Ishikawa (cell line): ENCODE results near the gene DNAJC2.

Experiments
- CEBPB ChIP-seq: IDR thresholded peaks from 2 replicates; pipeline ENCODE4 v1.6.1; 2012
- CREB1 ChIP-seq: IDR thresholded peaks from 2 replicates; pipeline ENCODE4 v1.6.1; 2012; ENCODE audit warnings: low read depth
- EGR1 ChIP-seq: IDR thresholded peaks from 2 replicates; pipeline ENCODE4 v1.6.1; 2012
- EP300 ChIP-seq: IDR thresholded peaks from 2 replicates; pipeline ENCODE4 v1.6.1; 2012; ENCODE audit warnings: borderline replicate concordance
- FOXM1 ChIP-seq: IDR thresholded peaks from 2 replicates; pipeline ENCODE4 v1.6.1; 2012; ENCODE audit warnings: low read depth, borderline replicate concordance
- NFIC ChIP-seq: IDR thresholded peaks from 2 replicates; pipeline ENCODE4 v1.6.1; 2012
- RAD21 ChIP-seq: IDR thresholded peaks from 2 replicates; pipeline ENCODE4 v1.6.1; 2012; ENCODE audit warnings: low read depth
- TAF1 ChIP-seq: IDR thresholded peaks from 2 replicates; pipeline ENCODE4 v1.6.1; 2012; ENCODE audit warnings: low read depth, mild to moderate bottlenecking
- TCF12 ChIP-seq: IDR thresholded peaks from 2 replicates; pipeline ENCODE4 v1.6.1; 2012; ENCODE audit warnings: low read depth
- TEAD4 ChIP-seq: IDR thresholded peaks from 2 replicates; pipeline ENCODE4 v1.6.1; 2012
- YY1 ChIP-seq: IDR thresholded peaks from 2 replicates; pipeline ENCODE4 v1.6.1; 2012; ENCODE audit warnings: low read depth
- ZBTB7A ChIP-seq: IDR thresholded peaks from 2 replicates; pipeline ENCODE4 v1.6.1; 2012; ENCODE audit warnings: low read depth
- TF ChIP-seq, protein P1 (sequence below): IDR thresholded peaks from 2 replicates; pipeline ENCODE4 v1.6.1; 2012
- TF ChIP-seq, protein P2 (sequence below): IDR thresholded peaks from 2 replicates; pipeline ENCODE4 v1.6.1; 2012
- TF ChIP-seq, protein P3 (sequence below): IDR thresholded peaks from 2 replicates; pipeline ENCODE4 v1.6.1; 2012; ENCODE audit warnings: low read depth, mild to moderate bottlenecking

DNAJC2 gene

DNA sequence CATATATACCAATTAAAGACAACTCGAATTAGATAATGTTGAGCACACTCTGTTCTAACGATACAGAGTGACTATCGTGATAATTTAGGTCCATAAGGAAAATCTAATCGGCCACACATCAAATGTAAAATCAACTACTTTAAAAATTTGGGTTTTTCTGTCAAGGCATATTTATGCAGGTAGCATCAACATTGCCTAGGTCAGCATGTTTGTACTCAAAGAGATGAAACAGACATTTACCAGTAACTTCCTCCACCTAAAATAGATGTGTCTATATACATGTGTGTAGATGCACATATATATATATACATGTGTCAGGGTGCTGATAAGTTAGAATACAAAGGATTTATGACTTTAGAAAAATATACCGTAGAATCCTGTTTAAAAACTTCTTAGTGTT, 24.9 kb upstream of the DNAJC2 start:
- TF ChIP-seq TAF1: no peak
- TF ChIP-seq CREB1: no peak
- no peak for TF ChIP-seq RAD21
- TF ChIP-seq, protein P1, sequence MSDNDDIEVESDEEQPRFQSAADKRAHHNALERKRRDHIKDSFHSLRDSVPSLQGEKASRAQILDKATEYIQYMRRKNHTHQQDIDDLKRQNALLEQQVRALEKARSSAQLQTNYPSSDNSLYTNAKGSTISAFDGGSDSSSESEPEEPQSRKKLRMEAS: no peak
- no peak for TF ChIP-seq FOXM1
- TF ChIP-seq, protein P2, sequence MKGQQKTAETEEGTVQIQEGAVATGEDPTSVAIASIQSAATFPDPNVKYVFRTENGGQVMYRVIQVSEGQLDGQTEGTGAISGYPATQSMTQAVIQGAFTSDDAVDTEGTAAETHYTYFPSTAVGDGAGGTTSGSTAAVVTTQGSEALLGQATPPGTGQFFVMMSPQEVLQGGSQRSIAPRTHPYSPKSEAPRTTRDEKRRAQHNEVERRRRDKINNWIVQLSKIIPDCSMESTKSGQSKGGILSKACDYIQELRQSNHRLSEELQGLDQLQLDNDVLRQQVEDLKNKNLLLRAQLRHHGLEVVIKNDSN: no peak
- no peak for TF ChIP-seq EP300
- no peak for TF ChIP-seq TCF12
- TF ChIP-seq ZBTB7A: no peak
- TF ChIP-seq EGR1: no peak
- no peak for TF ChIP-seq NFIC
- TF ChIP-seq, protein P3, sequence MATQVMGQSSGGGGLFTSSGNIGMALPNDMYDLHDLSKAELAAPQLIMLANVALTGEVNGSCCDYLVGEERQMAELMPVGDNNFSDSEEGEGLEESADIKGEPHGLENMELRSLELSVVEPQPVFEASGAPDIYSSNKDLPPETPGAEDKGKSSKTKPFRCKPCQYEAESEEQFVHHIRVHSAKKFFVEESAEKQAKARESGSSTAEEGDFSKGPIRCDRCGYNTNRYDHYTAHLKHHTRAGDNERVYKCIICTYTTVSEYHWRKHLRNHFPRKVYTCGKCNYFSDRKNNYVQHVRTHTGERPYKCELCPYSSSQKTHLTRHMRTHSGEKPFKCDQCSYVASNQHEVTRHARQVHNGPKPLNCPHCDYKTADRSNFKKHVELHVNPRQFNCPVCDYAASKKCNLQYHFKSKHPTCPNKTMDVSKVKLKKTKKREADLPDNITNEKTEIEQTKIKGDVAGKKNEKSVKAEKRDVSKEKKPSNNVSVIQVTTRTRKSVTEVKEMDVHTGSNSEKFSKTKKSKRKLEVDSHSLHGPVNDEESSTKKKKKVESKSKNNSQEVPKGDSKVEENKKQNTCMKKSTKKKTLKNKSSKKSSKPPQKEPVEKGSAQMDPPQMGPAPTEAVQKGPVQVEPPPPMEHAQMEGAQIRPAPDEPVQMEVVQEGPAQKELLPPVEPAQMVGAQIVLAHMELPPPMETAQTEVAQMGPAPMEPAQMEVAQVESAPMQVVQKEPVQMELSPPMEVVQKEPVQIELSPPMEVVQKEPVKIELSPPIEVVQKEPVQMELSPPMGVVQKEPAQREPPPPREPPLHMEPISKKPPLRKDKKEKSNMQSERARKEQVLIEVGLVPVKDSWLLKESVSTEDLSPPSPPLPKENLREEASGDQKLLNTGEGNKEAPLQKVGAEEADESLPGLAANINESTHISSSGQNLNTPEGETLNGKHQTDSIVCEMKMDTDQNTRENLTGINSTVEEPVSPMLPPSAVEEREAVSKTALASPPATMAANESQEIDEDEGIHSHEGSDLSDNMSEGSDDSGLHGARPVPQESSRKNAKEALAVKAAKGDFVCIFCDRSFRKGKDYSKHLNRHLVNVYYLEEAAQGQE: no peak
- TF ChIP-seq CEBPB: no peak

DNA sequence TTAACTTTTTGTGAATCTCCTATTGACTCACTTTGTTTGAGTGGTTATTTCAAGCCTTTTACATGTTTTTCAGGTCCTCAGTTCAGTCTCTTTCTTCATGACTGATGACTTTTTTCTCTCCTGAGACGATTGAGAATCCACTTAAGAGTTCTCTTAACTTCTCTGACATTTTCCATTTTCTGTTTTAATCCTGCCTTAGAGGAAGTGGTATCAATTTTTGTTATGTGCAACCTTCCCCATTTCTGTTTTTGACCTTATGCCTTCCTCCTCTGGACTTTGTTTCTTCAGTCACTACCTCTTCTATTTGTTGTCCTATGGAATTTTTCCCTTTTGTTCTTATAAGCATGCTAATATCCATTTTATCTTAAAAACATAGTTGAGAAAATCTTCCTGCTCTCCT, 5.2 kb upstream of the DNAJC2 start:
- TF ChIP-seq EGR1 (no peak), CEBPB (no peak), TEAD4 (no peak), FOXM1 (no peak), TCF12 (no peak), CREB1 (no peak), RAD21 (no peak)
- TF ChIP-seq, protein P1: no peak
- TF ChIP-seq, protein P2: no peak

DNA sequence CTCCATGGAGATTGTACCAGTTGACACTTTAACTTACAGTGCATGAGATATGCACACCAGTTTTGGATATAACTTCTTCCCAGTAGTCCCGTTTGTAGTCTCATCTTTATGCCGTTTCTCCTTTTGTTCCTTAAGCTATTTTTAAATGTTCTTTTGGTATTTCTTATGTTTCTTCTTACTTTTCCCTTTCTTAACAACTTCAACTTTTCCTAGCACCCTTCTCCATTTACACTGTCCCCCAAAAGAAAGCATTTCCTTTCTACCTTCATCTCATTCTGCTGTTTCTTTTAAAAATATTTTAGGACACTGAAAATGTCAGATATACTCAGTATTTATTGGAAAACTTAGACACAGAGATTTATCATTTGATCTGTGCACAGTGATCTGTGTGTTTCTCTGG, 4.4 kb upstream of the DNAJC2 start:
- TF ChIP-seq, protein P1: no peak
- TF ChIP-seq, protein P2: no peak
- TF ChIP-seq FOXM1: no peak
- TF ChIP-seq EP300: no peak
- no peak for TF ChIP-seq RAD21
- no peak for TF ChIP-seq EGR1
- TF ChIP-seq TCF12: no peak
- TF ChIP-seq NFIC: no peak
- TF ChIP-seq TAF1: no peak
- TF ChIP-seq CREB1: no peak
- TF ChIP-seq CEBPB: no peak
- no peak for TF ChIP-seq TEAD4
- TF ChIP-seq ZBTB7A: no peak

DNA sequence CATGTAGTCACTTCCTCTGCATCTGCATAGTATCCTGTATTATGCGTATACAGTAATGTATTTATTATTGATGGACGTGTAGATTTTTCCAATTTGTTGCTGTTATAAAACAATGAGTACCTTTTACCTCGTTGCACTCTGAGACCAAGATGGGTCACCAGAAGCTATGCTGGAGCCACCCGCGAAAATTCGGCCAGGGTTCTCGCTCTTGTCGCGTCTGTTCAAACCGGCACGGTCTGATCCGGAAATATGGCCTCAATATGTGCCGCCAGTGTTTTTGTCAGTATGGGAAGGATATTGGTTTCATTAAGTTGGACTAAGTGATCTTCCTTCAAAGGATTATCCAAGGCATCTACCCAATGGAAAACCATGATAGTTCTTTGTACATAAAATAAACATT, 3.9 kb upstream of the DNAJC2 start:
- TF ChIP-seq TEAD4 (no peak), TAF1 (no peak), FOXM1 (no peak), TCF12 (no peak), CEBPB (no peak), CREB1 (no peak)
- TF ChIP-seq, protein P1: no peak
- TF ChIP-seq, protein P3: no peak

DNA sequence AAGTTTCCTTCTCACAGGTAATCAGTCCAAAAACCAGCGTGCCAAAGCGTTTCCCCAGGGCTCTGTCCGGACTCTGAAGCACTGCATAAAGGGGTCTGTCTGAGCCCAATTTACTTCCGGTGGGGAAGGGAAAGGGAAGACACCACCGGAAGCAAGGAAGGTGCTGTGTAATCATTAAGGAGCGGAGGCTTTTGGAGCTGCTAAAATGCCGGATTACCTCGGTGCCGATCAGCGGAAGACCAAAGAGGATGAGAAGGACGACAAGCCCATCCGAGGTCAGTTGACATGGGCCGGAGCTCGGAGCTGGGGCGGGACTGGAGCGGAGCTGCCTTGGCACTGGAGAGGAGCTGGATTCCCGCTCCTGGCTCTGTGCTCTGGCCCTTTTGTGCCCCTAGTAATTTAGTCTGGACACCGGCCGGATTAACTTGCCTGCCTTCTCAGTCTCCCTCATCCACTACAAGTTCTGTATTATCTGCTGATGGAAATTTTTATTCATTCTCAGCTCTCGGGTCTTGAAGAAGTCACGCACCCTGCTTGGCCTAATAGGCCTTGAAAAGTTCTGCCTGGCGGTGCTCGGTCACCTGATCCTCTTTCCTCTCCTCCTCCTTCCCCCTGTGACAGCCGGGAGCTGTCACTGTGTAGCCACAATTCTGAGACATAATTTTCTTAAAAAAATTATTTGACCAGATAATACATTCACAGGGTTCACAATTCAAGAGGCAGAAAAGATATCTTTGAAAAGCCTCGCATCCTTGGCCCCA, 3.1 kb upstream of the DNAJC2 start, which contains the start of gene PSMC2:
Gene PSMC2, plus strand, starts transcription at position 137 of the 761 bp plus-strand sequence. Its CDS starts 69 bp downstream, at position 206.
- TF ChIP-seq ZBTB7A (0 out of 2 replicates have a peak, but pooled peaks have one; percentile 40), TAF1 (peak; percentile 85), FOXM1 (no peak), YY1 (peak; percentile 69), NFIC (0 out of 2 replicates have a peak, but pooled peaks have one; percentile 5)
- TF ChIP-seq, protein P2: peak; percentile 85
- TF ChIP-seq, protein P1: peak; percentile 68
- TF ChIP-seq, protein P3: no peak
